ENCODE measurements around the gene KIAA0753. TPM values are rescaled to one million over a fixed set of nuclear protein-coding genes. Genes with fewer than 3 reads are reported as not detected.

The KIAA0753 gene
- total and polyA plus RNA-seq, 2 of the 13 experiments (the other 11 are each of a cell fraction or from before 2014, with no cell fraction given), result 5.2 to 9.1 TPM

- TF ChIP-seq MIER2 (CRISPR knock-in tag; IDR thresholded peaks at IDR 0.05) (no peak), DDIT3 (CRISPR knock-in tag; IDR thresholded peaks at IDR 0.05) (no peak), ZNF775 (CRISPR knock-in tag; IDR thresholded peaks at IDR 0.05; ENCODE audit: borderline replicate concordance) (no peak), ZNF317 (CRISPR knock-in tag; IDR thresholded peaks at IDR 0.05) (no peak)
These were observed 30.9 kb upstream of the KIAA0753 start (continued) for GRCh38 chr17:6671431-6671830.

- 87% methylated on average over 6 of the region's 6 CpGs for WGBS (ENCODE audit: low lambda C conversion rate)
- no peak overlapping the region for H3K4me3 ChIP-seq (replicated peaks in 1 of 3; ENCODE audit: insufficient read depth in 1 of 3, low read depth in 2 of 3, low read length in 3 of 3)
- H3K27ac ChIP-seq (ENCODE audit: extremely low read length, insufficient read depth, low read length), result no peak overlapping the region
- no peaks in the 10 kb centered on the region for H3K79me2 ChIP-seq (ENCODE audit: insufficient read depth, low read length)
- no peak overlapping the region for H3K4me2 ChIP-seq (ENCODE audit: low read depth, low read length)
- peaks cover 56% of the 10 kb centered on the region for H3K4me1 ChIP-seq (ENCODE audit: insufficient read depth, low read length)
- ATAC-seq (no peak), DNase-seq (ENCODE audit: low spot score) (no peak), FAIRE-seq (no peak)
- BruUV-seq (replicated peaks), result no TSS peak
- intact Hi-C loops (cut with micrococcal nuclease; ENCODE audit: unreplicated experiment), result no loop called here
- H3K36me3 ChIP-seq (replicated peaks in 1 of 2; ENCODE audit: control insufficient read depth in 1 of 2, insufficient read depth in 2 of 2, low read length in 2 of 2), result no peaks in the 10 kb centered on the region
- H3K9me3 ChIP-seq (ENCODE audit: low read length), result no peaks in the 10 kb centered on the region
- H2AFZ ChIP-seq (ENCODE audit: low read length), result no peak overlapping the region
- ChIA-PET POLR2A (interaction anchor here (1.2 to 1.8 kb wide), 3 partner anchors 29 to 41 kb away, joined by 4 to 10 read pairs (median 7); no protein-coding TSS in a partner anchor), CTCF (ENCODE audit: low intra/inter-chr PET ratio, low total read pairs) (no interaction called here)
- 0 out of 2 replicates have a peak overlapping the region, but pooled peaks have one; percentile 6 for H3K9ac ChIP-seq (ENCODE audit: insufficient read depth, low read depth, low read length)
- no peaks in the 10 kb centered on the region for H3K27me3 ChIP-seq (ENCODE audit: control insufficient read depth in 1 of 2, insufficient read depth in 2 of 2, low read length in 2 of 2)
- in situ Hi-C loops (cut with HindIII; ENCODE audit: extremely low pct_ligation_motif_present, low pct_unique_long_range_greater_than_20kb), result no loop called here
- no peaks in the 10 kb centered on the region for H4K20me1 ChIP-seq (ENCODE audit: insufficient read depth, low read length)
- TF ChIP-seq NAIF1 (CRISPR knock-in tag; IDR thresholded peaks at IDR 0.05; ENCODE audit: borderline replicate concordance) (no peak), ZNF546 (CRISPR knock-in tag; conservative IDR thresholded peaks at IDR 0.05) (no peak), ATF7-NPFF (CRISPR knock-in tag; IDR thresholded peaks at IDR 0.05; ENCODE audit: low read depth) (no peak), RERE (CRISPR knock-in tag; IDR thresholded peaks at IDR 0.05; ENCODE audit: low read depth) (no peak), ZBTB1 (CRISPR knock-in tag; IDR thresholded peaks at IDR 0.05; ENCODE audit: borderline replicate concordance) (no peak), GLI4 (CRISPR knock-in tag; IDR thresholded peaks at IDR 0.05; ENCODE audit: borderline replicate concordance) (no peak), SMARCC2 (IDR thresholded peaks at IDR 0.05) (no peak), DZIP1 (CRISPR knock-in tag; IDR thresholded peaks at IDR 0.05) (no peak)
These were observed 30.5 kb upstream of the KIAA0753 start for GRCh38 chr17:6670999-6671398.
